UCSD-AML1 (cell line): ENCODE data around the gene DOC2A.
A peak's percentile ranks its signal among the peaks of the same experiment; 100 is the strongest.
"Not testable (repeated sequence)": the region's sequence is repeated elsewhere in the genome, so short reads cannot be mapped to it uniquely, and the experiment has no call there.

Source experiments
- DNase-seq: peaks from one replicate; lab custom pipeline; 2025; ENCODE audit not compliant: unreplicated experiment; lab: John Stamatoyannopoulos, UW

DOC2A gene

DNA sequence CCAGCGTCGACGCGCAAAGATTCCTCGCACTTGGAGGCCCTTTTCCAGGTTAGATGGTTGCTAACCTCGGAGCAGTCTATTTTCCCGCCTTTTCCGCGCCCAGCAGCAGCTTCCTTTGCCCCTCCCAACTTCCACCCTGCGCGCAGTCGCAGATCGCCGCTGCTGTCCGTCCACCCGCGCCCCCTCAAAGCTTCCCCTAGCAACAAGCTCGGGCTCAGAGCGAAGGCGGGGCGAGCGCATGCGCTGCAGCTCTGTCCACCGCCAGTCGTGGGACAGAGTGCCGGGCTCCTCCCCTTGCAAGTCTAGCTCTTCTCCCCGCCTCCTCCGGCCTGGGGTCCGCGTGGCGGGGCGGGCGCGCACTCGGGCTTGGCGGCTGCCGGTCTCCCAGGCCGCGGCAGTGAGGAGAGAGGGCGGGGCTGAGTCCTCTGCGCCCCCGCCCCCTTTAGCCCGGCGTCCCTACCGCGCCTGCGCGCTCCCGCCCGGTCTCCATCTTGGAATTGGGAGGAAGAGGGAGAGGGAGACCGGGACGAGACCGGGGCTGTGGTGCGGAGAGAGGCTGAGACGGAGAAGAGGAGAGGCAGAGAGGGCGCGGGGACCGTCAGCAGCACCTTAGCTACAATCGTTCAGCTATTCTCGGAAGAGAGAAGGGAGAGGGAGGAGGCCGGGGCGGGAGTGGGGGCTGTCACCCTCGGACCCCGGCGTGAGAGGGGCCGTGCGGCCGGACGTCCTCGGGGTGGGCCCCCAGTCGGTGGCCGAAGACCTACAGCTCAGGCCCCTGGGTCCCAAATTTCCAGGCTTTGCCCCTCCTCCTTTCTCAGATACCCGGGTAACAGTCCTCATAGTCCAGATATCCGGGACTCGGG, 37.2 kb downstream of the DOC2A start, which contains the start of gene TAOK2:
TAOK2 (plus strand) TSS at position 485 of the 863 bp plus-strand sequence. CDS start 3,905 bp downstream, outside the sequence.
- peak; percentile 100 for DNase-seq

DNA sequence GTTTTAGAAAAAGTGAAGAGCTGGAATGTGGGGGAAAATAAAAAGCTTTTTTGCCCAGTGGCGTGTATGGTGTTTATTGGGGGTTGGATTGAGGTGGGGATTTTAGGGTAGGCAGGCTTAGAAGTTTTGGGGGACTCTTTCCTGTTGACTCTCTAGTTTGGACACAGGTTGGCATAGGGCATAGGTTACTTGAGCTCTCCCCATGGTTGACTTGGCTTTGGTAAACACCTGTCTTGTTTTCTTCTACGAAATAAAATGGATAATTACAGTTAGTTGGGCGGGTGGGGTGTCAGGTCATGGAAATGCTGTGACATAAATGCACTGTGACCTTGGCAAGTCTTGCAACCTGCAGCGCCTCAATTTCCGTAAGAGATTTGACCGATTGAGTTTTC, 37.8 kb downstream of the DOC2A start:
- DNase-seq, result no peak

DNA sequence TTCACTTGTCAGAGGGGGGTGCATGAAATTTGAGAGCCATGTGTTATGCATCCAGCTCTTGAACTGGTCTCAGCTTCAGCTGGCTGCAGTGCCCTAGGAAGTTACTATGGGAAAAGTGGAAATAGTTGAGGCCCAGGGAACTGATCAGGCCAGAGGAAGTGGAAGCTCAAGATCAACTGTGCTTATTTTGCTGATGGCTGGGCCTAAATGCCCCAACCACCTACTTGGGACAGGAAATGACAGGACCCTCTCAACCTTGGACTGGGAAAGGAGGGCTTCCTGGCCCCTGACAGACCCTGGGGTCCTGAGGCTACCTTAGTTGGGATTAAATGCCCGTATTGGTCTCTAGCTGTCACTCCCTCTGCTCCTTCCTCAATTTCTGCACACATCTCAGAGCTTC, 38.3 kb downstream of the DOC2A start:
- DNase-seq, result no peak

DNA sequence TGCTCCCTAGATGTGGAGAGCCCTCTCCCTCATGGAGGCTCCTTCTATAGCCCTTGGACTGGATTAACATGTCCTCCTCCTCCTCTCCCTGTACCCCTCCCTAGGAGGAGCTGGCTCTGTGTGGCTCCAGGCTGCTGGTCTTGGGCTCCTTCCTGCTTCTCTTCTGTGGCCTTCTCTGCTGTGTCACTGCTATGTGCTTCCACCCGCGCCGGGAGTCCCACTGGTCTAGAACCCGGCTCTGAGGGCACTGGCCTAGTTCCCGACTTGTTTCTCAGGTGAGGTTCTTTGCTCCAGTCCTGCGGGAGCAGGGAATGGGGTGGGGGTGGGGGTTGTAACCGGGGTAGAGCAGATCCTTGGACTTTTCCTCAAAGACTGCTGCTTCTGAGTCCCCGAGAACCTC, 39.5 kb downstream of the DOC2A start:
- no peak for DNase-seq

DNA sequence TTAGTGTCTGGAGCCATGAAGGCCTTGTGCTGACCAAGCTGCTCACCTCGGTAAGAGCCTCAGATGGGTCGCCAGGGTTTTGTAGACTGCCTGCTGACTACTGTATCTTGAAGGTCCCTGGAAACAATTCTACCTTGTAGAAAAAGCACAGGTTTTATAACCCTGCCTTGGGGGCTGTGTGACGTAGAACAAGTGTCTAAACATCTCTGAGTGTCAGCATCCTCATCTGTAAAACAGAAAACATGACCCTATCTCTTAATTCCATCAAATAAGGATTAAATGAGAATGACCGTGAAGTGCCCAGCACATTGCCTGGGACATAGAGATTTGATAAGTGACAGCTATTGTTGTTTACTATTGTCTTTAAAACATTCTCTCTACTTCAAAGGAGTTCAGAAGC, 42.6 kb downstream of the DOC2A start:
- DNase-seq, result no peak

DNA sequence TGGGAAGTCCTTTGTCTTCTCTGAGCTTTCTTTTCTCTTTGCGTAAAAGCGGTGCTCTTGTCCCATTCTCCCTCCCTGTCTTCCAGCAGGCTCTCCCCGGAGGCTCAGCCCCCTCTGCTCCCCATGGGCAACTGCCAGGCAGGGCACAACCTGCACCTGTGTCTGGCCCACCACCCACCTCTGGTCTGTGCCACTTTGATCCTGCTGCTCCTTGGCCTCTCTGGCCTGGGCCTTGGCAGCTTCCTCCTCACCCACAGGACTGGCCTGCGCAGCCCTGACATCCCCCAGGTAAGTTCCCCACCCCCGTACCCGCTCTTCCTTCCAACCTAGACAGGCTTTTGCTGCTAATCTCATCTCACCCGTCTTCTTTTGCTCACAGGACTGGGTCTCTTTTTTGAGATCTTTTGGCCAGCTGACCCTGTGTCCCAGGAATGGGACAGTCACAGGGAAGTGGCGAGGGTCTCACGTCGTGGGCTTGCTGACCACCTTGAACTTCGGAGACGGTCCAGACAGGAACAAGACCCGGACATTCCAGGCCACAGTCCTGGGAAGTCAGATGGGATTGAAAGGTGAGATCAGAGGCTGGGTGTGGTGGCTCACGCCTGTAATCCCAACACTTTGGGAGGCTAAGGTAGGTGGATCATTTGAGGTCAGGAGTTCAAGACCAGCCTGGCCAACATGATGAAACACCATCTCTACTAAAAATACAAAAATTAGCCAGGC, 47.6 kb downstream of the DOC2A start:
- no peak for DNase-seq

DNA sequence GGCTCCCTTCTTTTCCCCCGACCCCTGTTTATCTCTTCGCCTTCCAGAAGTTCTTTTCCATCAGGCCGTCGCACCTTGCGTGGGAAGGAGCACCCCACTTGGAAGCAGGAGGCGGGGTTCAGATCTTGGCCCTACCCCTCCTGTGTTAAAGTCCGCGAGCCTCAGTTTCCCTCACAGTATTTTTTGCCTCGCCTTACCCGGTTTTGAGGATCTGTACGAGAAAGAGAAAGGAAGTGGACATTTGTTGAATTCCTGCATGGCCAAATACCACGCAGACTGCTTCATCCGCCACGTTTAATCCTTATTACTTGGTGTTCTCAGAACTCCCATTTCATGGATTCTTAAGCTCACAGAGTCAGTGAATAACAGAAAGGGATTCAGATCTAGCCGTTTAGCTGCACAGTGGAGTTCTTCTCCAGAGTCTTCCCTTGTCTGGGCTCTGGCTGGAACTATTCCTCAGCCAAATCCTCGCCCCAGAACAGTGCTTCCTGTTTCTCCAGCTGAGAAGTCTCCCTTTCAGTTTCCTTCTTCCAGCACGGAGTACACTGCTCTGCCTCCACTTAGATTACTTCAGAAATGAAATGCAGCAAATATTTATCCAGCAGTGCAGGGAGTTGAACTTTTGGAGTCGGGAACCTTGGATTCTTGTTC, 48.4 kb downstream of the DOC2A start:
- DNase-seq, result no peak

DNA sequence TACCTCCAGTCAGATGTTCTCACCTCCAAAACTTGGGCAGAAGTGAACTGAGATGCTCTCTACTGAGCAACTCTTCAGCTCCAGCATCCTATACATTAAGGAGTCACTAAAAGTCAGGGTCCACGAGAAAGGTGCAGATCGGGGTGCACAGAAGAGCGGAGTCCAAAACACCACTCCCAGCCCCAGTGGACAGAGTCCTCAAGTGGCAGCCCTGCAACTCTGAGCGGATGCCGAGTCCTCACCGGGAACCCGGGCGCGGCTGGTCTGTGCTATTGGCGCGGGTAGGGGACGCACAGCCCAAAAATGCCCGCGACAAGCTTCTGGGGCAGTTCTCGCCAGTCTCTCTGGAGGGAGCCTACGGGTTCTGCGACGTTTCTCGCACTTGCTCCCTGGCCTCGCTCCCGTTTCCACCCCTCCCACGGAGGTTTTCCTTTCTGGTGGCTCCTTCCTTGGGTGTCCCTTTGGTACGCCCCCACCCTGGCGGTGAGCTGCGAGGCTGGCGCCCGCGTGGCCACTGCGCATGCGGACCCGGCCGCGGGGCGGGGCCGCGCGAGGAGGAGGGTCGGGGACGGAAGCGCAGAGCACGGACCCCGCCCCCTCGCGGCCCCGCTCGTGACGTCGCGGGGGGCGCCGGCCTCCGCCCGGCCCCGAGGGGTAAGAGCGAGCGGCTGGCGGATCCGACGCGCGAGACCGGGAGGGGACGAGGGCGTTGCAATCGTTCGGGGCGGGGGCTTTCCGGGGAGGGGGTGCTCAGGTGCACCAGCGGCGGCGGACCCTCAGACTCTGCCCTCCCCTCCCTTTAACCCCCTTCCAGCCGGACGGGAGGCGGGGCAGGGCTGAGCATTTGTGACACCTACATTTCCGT, 49.1 kb downstream of the DOC2A start, which contains the start of gene TMEM219:
TMEM219 (plus strand) TSS at position 601 of the 865 bp plus-strand sequence. CDS start 1,065 bp downstream, outside the sequence.
- DNase-seq, result peak; percentile 97

DNA sequence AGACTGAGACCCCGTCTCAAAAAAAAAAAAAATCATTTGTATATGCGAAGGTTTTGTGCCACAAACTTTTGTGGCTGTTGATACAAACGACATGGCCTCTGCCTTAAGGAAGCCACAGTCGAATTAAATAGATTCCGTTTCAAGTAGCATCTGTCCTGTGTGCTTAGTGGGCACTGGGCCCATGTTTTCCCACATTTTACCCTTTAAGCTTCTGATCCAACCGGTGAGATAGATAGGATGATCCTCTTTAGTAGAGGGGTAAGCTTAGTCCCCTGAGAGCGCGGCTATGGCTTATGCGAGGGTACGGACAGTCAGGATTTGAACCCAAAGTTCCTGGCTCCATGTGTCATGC, 49.7 kb downstream of the DOC2A start:
- DNase-seq, result no peak

DNA sequence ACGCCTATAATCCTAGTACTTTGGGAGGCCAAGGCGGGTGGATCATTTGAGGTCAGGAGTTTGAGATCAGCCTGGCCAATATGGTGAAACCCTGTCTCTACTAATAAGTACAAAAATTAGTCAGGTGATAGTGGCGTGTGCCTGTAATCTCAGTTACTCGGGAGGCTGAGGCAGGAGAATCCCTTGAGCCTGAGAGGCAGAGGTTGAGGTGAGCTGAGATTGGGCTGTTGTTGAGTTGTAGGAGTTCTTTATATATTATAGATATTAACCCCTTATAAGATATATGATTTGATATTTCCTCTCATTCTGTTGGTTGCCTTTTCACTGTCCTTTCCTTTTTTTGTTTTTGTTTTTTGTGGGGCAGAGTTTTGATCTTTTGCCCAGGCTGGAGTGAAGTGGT, 51.0 kb downstream of the DOC2A start:
- not testable (repeated sequence) for DNase-seq

DNA sequence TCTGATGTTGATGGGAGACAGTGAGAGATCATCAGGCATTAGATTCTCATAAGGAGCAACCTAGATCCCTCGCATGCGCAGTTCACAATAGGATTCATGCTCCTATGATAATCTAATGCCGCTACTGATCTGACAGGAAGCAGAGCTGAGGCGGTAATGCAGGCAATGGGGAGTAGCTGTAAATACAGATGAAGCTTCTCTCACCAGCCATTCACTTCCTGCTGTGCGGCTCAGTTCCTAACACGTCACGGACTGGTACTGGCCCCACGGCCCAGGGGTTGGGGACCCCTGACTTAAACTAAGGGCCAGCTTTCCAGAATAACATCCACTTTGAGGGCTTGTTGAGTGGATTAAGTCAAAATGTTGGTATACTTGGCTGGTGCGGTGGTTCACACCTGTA, 51.5 kb downstream of the DOC2A start:
- DNase-seq, result no peak

DNA sequence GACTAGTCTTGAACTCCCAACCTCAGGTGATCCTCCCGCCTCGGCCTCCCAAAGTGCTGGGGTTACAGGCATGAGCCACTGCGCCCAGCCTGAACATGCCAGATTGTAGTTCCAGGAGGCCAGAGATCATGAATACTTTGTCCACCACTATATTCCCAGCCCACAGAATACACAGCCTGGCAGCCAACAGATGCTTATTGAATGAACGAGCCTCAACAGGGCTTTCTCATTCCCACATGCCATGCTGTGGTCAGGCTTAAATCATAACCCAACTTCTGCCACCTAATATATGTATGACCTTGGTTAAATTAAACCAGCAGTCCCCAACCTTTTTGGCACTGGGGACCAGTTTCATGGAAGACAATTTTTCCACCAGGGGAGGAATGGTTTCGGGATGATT, 52.1 kb downstream of the DOC2A start:
- no peak for DNase-seq
